ENCODE results near the gene LHX5. TPM values are rescaled to one million over a fixed set of nuclear protein-coding genes. Genes with fewer than 3 reads are reported as not detected.

LHX5 gene
- total RNA-seq, 1 experiment from 2014 or later, result 0.65 TPM

GRCh38 chr12:113467502-113468364 lies 3.9 kb downstream of the LHX5 start:
- Histone ChIP-seq H3K27ac (no peak overlapping the region), H3K4me3 (no peak overlapping the region), H3K27me3 (ENCODE audit: insufficient read depth, low read depth) (peaks cover 75% of the 10 kb centered on the region), H3K9me2 (ENCODE audit: insufficient read depth) (no peaks in the 10 kb centered on the region), H3F3A (ENCODE audit: insufficient read depth, low read depth) (no peaks in the 10 kb centered on the region), H3K4me2 (no peak overlapping the region), H3K9me3 (ENCODE audit: insufficient read depth, low read depth) (no peaks in the 10 kb centered on the region), H4K20me1 (ENCODE audit: insufficient read depth) (no peaks in the 10 kb centered on the region), H3K4me1 (replicated peaks; ENCODE audit: insufficient read depth) (no peaks in the 10 kb centered on the region), H3K36me3 (ENCODE audit: low read depth) (no peaks in the 10 kb centered on the region), H2AFZ (no peak overlapping the region), H3K79me2 (ENCODE audit: low read depth) (no peaks in the 10 kb centered on the region)
- CTCF ChIA-PET, result no interaction called here
- intact Hi-C loops (cut with micrococcal nuclease; ENCODE audit: unreplicated experiment), result loop anchor here (10.0 kb wide), 1 partner anchor 117 kb away; no protein-coding TSS in a partner anchor
- no peak for TF ChIP-seq EZH2 (IDR thresholded peaks at IDR 0.05; ENCODE audit: low read depth)
- TF ChIP-seq, protein P1, sequence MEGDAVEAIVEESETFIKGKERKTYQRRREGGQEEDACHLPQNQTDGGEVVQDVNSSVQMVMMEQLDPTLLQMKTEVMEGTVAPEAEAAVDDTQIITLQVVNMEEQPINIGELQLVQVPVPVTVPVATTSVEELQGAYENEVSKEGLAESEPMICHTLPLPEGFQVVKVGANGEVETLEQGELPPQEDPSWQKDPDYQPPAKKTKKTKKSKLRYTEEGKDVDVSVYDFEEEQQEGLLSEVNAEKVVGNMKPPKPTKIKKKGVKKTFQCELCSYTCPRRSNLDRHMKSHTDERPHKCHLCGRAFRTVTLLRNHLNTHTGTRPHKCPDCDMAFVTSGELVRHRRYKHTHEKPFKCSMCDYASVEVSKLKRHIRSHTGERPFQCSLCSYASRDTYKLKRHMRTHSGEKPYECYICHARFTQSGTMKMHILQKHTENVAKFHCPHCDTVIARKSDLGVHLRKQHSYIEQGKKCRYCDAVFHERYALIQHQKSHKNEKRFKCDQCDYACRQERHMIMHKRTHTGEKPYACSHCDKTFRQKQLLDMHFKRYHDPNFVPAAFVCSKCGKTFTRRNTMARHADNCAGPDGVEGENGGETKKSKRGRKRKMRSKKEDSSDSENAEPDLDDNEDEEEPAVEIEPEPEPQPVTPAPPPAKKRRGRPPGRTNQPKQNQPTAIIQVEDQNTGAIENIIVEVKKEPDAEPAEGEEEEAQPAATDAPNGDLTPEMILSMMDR (conservative IDR thresholded peaks at IDR 0.05), result no peak
- BruUV-seq (replicated peaks), result TSS peak; percentile 77
- DNase-seq, result peak in 1 of 2 experiments; percentile 47
- POLR2A ChIA-PET (ENCODE audit: unreplicated experiment), result interaction anchor here (0.8 kb wide), 1 partner anchor 303 kb away, joined by 4 read pairs; no protein-coding TSS in a partner anchor

DNA sequence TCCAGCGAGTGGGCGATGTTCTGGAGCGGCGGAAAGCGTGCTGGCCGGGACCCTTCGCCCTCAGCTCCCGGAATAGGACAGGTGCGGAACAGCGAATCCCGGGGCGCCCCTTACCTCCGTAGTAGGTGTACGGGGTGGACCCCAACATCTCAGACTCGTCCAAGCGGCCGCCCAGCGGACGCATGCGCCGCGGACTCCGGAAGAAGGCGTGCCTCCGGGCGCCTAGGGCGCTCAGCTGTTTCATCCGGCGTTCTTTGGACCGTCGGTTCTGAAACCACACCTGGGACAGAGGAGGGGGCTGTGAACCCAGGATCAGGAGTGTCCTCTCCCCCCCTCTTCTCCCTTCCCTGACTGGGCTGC lies 4.5 kb downstream of the LHX5 start:
- no peak for DNase-seq
- Histone ChIP-seq H3K4me3 (no peak overlapping the region), H3K36me3 (ENCODE audit: low read depth) (no peaks in the 10 kb centered on the region), H2AFZ (no peak overlapping the region), H3K27me3 (ENCODE audit: insufficient read depth, low read depth) (peaks cover 71% of the 10 kb centered on the region), H3K9me3 (ENCODE audit: insufficient read depth, low read depth) (no peaks in the 10 kb centered on the region), H3K4me2 (no peak overlapping the region), H3K4me1 (replicated peaks; ENCODE audit: insufficient read depth) (no peaks in the 10 kb centered on the region), H3K79me2 (ENCODE audit: low read depth) (no peaks in the 10 kb centered on the region), H3K9me2 (ENCODE audit: insufficient read depth) (no peaks in the 10 kb centered on the region), H4K20me1 (ENCODE audit: insufficient read depth) (no peaks in the 10 kb centered on the region), H3K27ac (no peak overlapping the region), H3F3A (ENCODE audit: insufficient read depth, low read depth) (no peaks in the 10 kb centered on the region)
- CTCF ChIA-PET, result interaction anchor here (0.7 kb wide), 1 partner anchor 80 kb away, joined by 4 read pairs; no protein-coding TSS in a partner anchor
- TF ChIP-seq, protein P1 (conservative IDR thresholded peaks at IDR 0.05), result no peak
- TF ChIP-seq EZH2 (IDR thresholded peaks at IDR 0.05; ENCODE audit: low read depth), result no peak
- POLR2A ChIA-PET (ENCODE audit: unreplicated experiment), result no interaction called here
- BruUV-seq (replicated peaks), result no TSS peak
- intact Hi-C loops (cut with micrococcal nuclease; ENCODE audit: unreplicated experiment), result loop anchor here (10.0 kb wide), 1 partner anchor 118 kb away; no protein-coding TSS in a partner anchor

DNA sequence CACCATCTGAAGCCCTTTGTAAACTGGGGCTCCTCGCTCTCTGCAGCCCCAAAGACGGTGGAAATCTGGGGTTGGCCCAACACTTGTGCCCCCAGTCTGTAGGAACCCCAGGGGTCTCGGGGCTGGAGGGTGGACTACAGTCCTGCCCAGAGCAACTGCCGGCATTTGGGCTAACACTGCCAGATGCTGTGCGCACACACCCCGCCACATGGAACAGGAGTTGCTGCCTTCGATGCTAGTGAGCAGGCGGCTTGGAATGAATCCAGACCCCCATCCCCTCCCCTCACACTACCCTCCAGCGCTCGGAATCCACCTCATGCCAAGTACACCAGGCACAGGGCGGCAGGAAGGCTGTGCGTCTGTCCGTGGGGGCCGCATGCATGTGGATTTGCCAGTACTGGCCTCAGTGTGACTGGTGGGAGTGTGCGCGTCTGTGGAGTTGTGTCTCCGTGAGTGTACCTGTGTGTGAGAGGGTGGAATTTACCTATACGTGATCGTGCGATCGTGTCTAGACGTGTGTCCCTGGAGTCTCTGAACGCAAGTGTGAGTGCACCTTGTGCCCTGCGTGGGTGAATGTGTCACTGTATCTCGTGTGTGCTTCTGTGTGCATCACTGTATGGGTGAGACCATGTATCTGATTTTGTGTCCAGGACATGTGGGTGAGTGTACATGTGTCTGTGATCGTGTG lies 5.1 kb downstream of the LHX5 start:
- no peaks in the 10 kb centered on the region for H3K36me3 ChIP-seq (ENCODE audit: low read depth)
- H3K9me2 ChIP-seq (ENCODE audit: insufficient read depth), result no peaks in the 10 kb centered on the region
- ChIA-PET POLR2A (ENCODE audit: unreplicated experiment) (no interaction called here), CTCF (interaction anchor here (0.7 kb wide), 1 partner anchor 79 kb away, joined by 4 read pairs; no protein-coding TSS in a partner anchor)
- H4K20me1 ChIP-seq (ENCODE audit: insufficient read depth), result no peaks in the 10 kb centered on the region
- no peak overlapping the region for H3K4me3 ChIP-seq
- H3F3A ChIP-seq (ENCODE audit: insufficient read depth, low read depth), result no peaks in the 10 kb centered on the region
- BruUV-seq (replicated peaks), result no TSS peak
- DNase-seq, result no peak
- H3K27ac ChIP-seq, result no peak overlapping the region
- no peaks in the 10 kb centered on the region for H3K9me3 ChIP-seq (ENCODE audit: insufficient read depth, low read depth)
- intact Hi-C loops (cut with micrococcal nuclease; ENCODE audit: unreplicated experiment), result loop anchor here (10.0 kb wide), 1 partner anchor 118 kb away; no protein-coding TSS in a partner anchor
- no peak overlapping the region for H3K4me2 ChIP-seq
- H3K27me3 ChIP-seq (ENCODE audit: insufficient read depth, low read depth), result peaks cover 66% of the 10 kb centered on the region
- H3K79me2 ChIP-seq (ENCODE audit: low read depth), result no peaks in the 10 kb centered on the region
- TF ChIP-seq, protein P1 (conservative IDR thresholded peaks at IDR 0.05), result no peak
- no peak for TF ChIP-seq EZH2 (IDR thresholded peaks at IDR 0.05; ENCODE audit: low read depth)
- no peaks in the 10 kb centered on the region for H3K4me1 ChIP-seq (replicated peaks; ENCODE audit: insufficient read depth)
- H2AFZ ChIP-seq, result no peak overlapping the region

All from PC-9 (cell line).